Activated T-helper 9 cell treated with anti-CD3 and anti-CD28 coated beads, Interleukin-2, amount 50 U/mL, for 16 hours (primary cell): Measurements from ENCODE around the gene SUGCT.

Source experiments
- DNase-seq: peaks from one replicate; pipeline ENCODE4 v3.0.0-alpha.2; 2020; ENCODE audit warnings: low read depth

Gene SUGCT

DNA sequence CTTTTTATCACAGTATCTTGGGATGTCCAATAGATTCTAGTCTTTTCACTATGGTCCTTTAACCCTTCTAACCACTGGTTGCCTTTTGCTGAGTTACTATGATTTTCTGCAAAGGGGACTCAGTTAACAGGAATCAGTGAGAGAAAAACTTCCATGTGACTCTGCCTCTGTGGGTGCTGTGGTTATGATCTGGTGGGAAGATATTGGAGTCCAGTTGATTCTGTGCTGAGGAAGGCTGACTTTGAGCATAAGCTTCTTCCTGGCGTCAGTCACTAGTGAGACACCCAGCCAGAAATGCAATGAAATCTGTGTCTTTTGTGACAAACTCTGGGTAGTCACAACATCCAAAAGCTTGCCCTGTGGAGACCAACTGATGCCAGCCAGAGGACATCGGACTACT lies 648.0 kb downstream of the SUGCT start:
- no peak for DNase-seq

DNA sequence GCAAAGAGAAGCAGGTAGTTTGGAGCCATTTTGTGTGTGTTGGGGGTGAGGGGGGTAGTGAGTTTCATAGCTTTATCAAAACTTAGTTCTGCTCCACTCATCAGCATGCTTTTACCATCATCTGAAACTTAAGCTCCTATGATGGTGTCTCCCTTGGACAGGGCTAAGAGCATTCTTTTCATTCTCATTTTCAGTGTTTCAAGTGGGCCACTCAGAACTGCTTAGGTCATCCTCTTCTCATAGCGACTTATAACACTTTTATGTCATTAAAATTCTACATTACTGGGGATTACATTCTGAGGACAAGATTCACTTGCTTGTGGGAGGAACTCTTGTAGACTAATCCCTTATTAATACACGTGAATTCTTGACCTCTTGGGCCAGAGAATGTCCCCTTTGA lies 649.4 kb downstream of the SUGCT start:
- DNase-seq, result no peak

DNA sequence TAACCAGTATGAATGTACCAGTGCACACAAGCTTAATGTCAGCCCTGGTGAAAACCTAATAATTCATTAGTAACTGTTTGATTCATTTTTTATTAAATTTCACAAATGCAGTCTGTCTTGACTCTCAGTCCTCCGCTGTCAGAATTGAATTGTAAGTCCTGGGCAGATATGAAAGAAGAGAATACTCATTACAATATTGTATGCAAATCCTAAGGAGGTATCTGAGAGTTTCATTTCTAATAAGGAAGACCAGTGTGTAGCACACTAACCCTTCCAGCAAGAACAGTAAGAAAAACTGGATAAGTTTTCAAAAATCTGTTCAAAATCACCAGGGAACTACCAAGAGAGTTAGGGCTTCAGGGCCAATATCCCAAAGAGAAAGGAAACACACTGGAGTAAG lies 652.1 kb downstream of the SUGCT start:
- no peak for DNase-seq

DNA sequence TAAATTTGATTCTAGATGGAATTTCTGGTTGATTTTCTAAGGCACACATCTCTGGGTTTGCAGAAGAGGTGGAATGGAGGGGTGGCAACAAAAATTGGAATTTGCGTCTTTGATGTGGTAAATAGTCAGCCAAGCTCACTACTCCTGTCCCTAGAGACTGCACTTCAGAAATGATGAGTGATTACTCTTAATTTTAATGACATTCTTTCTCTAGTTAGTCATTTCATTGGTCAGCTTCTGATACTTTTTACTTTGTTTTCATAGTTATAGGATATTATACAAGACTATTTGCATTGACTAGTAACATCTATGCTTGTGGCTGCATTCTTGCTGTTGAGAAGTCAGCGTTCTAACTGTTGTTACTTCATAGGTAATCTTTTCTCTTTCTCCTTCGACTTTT lies 658.3 kb downstream of the SUGCT start:
- no peak for DNase-seq

DNA sequence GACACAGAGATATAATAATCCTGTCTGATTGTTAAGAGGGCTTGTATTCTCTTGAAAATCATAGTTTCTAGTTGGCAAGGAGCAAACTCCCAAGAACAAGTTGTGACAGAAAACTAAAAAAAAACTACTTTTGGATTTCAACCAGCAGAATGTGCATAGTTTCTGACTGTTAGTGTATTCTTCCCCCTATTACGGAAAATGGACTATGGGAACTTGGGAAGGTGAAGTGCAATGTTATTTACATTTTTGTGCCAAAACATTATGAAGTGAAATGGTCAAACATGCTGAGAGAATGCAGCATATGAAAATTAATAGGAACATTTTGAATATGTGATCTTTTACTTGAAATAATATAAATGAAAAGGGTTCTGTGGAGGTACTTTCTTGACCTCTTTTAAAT lies 660.8 kb downstream of the SUGCT start:
- DNase-seq, result no peak

DNA sequence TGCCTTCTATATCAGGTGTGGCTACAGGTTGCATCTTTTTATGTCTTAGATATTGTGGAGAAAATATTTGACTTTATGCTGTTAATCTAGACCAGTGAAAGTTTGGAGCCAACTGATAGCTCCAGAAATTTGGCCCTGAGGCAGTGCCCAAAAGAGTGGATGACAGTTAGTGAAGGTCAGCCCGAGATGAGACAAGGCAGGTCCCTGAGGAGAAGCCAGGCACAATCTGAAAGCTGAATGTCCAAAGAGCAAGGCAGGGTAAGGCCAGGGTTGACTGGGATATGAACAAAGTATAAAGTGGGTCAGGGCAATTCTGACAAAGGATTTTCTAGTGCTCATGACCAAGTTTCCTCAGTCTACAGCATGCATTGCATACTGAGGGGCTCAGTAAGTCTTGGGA lies 661.9 kb downstream of the SUGCT start:
- no peak for DNase-seq

DNA sequence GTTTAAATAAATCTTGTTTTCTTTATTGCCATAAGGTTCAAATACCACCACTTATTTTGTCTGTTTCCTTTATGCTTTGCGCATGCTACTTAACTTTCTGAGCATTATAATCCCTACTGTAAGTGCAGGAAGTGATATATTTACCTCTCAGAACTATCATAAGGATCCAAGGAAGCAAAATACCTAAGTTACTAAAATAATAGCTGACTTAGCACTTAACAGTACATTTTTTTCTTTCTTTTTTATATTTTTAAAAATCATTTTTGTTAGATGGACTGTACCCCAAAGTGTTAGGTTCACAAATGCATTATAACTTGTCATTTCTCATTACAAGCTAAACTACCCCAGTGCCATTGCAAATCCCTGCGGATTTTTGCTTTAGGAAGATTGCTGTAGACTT lies 663.8 kb downstream of the SUGCT start:
- no peak for DNase-seq

DNA sequence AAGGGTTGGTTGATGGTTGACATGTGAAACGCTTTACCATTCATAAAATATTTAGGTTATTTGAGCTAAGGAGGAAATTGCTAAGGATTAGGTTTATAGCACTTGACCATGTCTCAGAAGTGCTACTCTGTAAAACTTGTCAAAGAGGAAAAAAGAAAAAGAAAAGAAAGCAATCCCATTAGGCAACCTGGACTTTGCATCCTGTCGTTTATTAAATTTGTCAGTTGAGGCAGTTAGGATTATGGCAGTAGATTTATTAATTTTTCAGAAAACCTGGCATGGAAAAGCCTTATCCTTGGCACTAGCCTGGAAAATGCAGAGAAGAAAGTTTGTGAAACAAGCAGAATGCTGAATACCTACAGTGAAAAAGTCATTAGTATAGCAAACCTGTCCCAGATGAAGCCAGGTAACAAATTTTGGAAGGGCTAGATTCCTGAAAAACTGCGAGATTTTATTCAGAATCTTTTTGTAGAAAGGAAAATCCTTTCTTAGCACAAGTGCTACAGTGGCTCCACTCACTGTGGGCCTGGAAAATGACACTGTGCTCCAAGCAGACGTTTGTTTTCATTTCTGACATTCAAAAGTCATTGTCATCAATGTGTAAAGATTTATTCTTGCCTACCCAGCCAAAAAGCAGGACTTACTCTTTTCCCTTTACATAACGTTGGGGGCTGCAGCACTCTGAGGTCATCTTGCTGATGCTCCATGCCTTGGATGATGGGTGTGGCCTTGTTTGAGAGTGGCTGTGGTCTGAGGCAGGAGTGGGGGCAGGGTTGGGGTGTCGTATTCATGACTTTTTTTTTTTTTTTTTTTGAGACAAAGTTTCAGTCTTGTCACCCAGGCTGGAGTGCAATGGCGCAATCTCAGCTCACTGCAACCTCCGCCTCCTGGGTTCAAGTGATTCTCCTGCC lies 664.9 kb downstream of the SUGCT start:
- DNase-seq, result no peak

DNA sequence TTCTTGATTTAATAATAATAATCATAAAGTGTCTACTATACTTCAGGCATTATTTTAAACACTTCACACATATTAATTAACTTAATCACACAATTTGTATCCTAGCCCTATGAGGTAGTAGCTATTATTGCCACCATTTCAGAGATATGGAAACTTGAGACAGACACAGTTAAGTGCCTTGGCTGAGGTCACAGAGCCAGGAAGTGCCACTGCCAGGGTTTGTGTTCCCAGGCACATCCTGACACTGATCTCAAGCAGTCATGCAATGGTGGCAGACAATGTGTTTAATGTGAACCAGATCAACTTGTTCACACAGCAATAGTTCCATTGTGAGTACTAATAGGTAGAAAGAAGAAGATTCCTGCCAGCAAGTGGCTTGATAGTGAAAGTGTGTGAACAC lies 666.0 kb downstream of the SUGCT start:
- DNase-seq, result no peak

DNA sequence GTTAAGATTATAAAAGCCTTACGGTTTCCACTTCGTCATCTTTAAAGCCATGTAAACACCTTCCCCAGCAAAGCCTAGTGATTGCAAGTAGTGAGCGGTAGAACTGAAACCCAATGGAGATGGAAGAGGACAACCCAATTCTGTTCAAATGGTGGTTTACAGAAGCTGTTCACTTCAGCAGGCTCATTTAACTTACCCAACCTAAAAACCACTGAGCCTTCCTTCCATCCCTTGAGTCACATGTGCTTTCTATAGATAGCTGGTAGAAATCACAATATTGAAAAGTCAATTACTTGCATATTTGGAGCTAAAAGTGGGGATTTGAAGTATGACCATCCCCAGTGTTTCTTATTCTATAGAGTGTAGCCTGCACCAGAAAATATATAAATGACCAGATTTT lies 667.7 kb downstream of the SUGCT start:
- no peak for DNase-seq

DNA sequence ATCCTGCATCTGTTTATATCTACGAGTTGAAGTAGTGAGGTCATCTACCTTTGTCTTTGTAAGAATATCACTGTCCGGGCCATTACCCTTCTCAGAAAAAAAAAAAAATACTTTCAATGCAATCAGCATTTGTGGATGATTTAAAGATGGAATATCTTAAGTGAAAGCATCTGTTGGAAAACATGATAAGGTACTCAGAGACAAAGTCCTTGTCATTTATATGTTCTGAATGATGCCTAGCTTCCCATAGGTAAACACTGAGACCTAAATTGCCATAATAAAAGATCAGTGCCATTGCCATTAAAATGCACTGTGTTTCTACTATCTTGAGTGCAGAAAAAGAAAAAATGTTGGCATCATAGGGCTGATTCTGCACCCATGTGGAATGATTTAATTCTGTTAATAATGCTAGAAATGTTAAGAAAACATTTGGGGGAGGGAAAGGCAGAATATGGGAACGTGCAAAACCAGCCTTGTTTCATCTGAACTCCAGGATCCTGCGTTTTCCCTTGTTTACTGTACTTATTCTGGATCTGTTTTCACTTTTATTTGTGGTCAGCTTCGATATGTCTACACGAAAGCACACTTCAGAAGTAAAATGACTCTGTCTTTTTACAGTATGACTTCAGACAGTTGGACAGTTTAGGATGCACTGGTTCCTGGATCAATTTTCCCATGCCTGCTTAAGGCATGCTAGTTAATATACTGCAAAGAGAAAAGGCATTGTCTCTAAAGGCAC lies 669.8 kb downstream of the SUGCT start:
- no peak for DNase-seq

DNA sequence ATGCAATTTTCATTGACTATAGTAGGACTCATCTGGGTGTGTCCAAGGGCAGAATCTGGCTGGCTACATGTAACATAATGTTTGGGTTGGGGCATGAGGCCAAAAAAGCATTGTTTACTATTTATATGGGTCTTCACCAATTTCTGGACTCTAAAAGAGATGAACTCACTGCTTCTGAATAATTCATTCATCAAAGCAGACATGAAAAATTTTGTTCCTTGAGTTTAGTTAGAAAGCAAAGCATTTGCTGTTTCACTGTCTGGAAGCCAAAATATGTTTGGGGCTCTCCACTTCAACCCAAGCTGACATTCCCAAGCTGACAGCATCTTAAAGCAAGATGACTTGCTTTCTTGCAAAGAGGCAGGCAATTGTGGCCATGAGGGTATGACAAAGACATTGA lies 670.6 kb downstream of the SUGCT start:
- no peak for DNase-seq

DNA sequence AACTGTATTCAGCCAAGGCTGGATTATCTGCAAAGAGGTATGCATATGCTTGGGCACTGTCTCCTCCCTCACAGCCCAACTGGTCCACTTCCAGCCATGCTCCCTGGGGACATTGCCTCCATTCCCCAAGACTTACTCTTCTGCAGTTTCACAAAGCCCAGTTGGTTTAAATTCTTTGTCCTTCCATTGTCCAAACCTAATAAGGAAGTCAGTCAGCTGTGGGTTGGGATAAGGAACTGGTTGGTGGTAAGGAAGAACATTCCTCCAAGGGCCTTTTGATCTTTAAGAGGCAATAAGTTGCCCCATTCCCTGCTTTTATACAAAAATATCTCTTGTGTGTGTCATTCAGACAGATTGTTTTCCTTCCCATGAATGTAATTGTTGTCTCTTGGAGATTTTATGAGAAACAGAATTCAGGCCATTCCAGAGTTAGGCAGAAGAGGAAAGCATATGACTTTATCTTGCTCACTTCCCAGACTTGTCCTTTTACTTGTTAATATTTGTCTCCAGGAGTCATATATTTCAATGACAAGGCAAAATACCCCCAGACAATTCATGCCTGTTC lies 673.7 kb downstream of the SUGCT start:
- no peak for DNase-seq

DNA sequence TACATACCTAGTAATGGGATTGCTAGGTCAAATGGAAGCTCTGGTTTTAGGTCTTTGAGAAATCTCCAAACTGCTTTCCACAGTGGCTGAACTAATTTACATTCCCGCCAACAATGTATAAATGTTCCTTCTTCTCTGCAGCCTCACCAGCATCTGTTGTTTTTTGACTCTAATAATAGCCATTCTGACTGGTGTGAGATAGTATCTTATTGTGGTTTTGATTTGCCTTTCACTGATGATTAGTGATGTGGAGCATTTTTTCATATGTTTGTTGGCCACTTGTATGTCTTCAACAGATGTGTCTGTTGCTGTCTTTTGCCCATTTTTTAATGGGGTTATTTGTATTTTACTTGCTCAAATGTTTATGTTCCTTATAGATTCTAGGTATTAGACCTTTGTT lies 675.5 kb downstream of the SUGCT start:
- DNase-seq, result no peak

DNA sequence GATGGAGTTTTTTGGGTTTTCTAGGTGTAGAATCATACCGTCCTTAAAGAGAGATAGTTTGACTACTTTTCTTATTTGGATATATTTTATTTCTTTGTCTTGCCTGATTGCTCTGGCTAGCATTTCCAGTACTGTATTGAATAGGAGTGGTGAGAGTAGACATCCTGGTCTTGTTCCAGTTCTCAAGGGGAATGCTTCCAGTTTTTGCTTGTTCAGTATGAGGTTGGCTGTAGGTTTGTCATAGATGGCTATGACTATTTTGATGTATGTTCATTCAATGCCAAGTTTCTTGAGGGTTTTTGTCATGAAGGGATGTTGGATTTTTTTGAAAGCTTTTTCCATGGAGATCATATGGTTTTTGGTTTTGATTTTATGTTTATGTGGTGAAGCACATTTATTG lies 676.9 kb downstream of the SUGCT start:
- DNase-seq, result no peak

DNA sequence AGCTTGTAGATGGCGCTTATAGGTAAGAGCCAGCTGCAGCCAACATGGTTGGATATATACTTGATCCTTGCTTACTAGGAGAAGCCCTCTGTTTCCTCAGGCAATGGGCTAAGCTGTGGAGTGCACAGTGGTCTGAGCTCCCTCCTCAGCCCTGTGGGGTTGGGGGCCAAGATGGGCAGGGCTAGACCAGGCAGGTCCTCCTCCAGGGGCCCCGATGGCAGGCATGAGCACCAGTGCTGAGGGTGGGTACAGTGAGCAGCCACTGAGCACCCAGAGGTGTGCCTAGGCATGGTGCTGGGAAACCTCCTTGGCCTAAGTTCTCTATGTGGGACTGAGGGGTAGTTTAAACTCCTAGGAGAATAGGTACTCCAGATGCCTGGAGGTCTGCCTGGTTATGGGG lies 680.2 kb downstream of the SUGCT start:
- DNase-seq, result no peak

DNA sequence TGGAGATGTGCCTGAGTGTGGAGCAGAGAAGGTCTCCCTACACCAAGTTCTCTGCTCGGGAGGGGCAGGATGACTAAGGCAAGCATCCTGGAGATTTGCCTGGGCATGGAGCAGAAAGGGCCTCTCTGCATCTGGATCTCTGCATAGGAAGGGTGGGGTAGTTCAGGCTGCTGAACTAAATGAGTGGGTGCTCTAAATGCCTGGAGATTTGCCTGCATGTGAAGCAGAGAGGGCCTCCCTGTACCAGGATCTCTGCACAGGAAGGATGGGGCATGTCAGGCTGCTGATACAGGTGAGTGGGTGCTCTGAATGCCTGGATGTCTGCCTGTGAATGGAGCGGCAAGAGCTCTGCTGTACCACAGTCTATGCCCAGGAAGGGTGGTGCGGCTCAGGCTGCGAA lies 680.7 kb downstream of the SUGCT start:
- no peak for DNase-seq

DNA sequence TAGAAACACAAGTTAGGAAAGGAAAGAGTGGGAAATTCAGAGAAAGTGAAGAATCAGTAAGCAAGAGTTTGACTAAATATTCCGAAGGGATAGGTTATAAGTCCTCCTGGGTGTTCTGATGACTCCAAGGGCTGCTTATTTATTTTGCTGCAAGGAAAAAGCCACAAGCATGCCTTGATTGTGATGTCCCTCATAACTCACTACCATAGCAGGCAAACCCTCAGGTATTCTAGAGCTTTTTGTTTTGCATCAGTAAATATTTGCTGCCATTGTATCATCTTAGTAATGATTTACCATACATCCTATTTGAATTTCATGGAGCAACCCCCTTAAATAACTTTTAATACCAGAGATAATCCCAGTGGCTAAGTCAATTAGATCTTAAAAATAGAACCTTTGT lies 688.1 kb downstream of the SUGCT start:
- no peak for DNase-seq

DNA sequence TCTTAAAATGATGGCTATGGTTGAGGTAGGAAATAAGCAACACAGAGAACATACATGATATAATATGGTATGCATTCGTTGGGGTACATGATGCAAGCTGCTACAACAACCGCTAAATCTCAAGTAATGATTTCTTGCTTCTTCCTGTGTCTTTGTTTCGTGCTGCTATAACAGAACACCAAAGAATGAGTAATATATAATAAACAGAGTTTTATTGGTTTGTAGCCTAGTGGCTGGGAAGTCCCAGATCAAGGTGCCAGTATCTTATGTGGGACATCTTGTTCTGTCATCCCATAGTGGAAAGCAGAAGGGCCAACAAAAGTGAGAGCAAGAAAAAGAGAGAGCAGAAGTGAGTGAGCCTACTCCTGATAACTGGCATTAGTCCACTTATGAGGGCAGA lies 689.7 kb downstream of the SUGCT start:
- no peak for DNase-seq

DNA sequence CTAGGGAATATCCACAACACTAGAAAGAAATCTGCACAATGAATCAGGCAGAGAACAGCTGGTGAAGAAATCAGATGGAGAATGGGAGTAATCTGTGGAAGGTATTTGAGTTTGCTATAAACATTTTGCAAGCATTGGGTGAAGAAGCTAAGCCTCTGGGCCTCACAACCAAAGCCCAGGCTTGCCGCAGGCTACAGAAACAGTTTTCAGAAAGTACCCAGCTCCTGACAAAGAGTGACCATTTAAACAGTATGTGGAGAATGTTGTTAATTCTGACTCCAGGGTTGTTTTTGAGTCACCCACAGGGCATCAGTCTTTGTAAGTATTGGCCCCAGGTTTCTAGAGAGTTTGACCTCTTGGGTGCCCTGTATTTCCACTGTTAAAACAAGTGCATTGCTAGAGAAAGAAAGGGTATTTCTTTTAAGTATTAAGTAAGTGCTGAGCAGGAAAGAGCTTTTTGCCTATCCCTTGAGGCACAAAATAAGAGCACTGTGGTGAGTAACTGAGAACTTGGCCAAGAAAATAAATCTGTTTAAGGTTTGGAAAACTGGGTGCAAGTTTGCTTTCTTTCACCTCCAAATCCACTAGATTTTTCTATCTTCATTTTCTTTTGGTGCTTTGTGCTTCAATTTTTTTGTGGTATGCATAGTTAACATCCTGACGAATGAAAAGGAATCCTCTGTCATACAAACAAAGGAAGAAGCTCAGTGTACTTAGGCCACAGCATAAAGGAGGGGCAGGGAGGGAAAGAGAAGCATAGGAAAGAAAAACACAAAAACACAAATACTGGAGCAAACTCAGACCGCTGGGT lies 691.8 kb downstream of the SUGCT start:
- no peak for DNase-seq

DNA sequence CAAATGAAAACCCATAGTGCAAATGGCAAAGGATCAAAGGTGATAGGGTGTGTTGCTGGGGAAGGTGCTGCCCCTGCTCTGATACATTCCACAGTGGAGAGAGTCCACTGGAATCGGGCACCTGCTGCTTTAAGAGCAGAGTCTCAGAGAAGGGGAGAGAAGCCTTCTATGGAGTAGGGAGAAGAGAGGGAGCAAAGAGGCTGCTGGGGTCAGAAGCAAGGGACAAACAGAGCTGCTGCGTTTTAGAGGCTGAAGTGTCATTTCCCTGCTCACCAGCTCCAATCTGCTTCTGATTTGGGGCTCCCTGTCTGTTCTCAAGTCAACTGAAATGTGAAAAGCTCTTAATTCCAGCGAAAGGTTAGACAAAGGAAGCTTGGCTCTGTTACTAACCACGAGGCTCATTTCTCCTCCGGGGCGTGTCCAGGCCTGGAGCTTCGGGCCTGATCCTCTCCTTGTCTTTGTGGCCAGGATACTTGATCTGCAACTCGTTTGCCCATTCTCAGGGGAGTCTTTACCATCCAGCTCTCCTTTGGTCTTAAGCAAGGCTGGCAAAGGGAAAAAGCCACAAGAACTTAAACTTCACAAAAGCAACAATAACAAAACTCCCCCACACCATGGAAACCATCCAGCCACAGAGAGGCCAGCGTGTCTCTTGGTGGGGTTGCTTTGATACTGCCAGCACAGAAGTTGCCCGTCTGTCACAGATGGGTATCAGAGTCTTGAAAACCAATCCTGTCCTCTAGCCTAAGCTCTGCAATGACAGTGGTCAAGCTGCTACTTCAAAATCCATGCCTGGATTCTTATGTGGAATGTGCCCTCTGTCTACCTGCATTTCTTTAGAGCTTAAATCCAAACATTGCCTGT lies 692.6 kb downstream of the SUGCT start:
- no peak for DNase-seq
